GM20431 (cell line): Measurements from ENCODE around the gene HYAL3.
"Not testable (repeated sequence)": the region's sequence is repeated elsewhere in the genome, so short reads cannot be mapped to it uniquely, and the experiment has no call there.

Experiments used
- in situ Hi-C: fragments of 300-500 bp; cut with MseI, MboI; formaldehyde crosslinking; loops from one replicate; pipeline ENCODE4 v1.15.0; 2020; ENCODE audit warnings: low sequenced_read_pairs; ENCODE audit not compliant: unreplicated experiment

HYAL3 gene

GRCh38 chr3:50316657-50317242 is 17.5 kb upstream of the HYAL3 start:
- in situ Hi-C loops = no loop called here

- in situ Hi-C loops = no loop called here
Measured at GRCh38 chr3:50314816-50315215, 15.6 kb upstream of the HYAL3 start.

- in situ Hi-C loops = no loop called here
Measured at GRCh38 chr3:50314342-50314741, 15.1 kb upstream of the HYAL3 start.

- in situ Hi-C loops = not testable (repeated sequence)
Measured at GRCh38 chr3:50312041-50312440, 12.8 kb upstream of the HYAL3 start.

GRCh38 chr3:50304601-50305000 is 5.4 kb upstream of the HYAL3 start:
- in situ Hi-C loops = no loop called here

- in situ Hi-C loops = no loop called here
Measured at GRCh38 chr3:50303013-50303815, 4.0 kb upstream of the HYAL3 start, which contains the start of gene HYAL1. HYAL1 (minus strand) TSS chr3:50303574; CDS start chr3:50302956, 618 bp downstream.

GRCh38 chr3:50302095-50303012 is 3.1 kb upstream of the HYAL3 start:
- in situ Hi-C loops = no loop called here

- in situ Hi-C loops = no loop called here
Measured at GRCh38 chr3:50300681-50301254, 1.6 kb upstream of the HYAL3 start.

GRCh38 chr3:50299929-50300680 is 900 bp upstream of the HYAL3 start:
- in situ Hi-C loops = no loop called here

GRCh38 chr3:50299638-50299928 is 378 bp upstream of the HYAL3 start:
- in situ Hi-C loops = no loop called here

GRCh38 chr3:50297896-50298725 is 1.1 kb downstream of the HYAL3 start:
- in situ Hi-C loops = no loop called here

- in situ Hi-C loops = no loop called here
Measured at GRCh38 chr3:50297384-50297775, 1.8 kb downstream of the HYAL3 start.

GRCh38 chr3:50296721-50297383 is 2.4 kb downstream of the HYAL3 start:
- in situ Hi-C loops = no loop called here

- in situ Hi-C loops = no loop called here
Measured at GRCh38 chr3:50295553-50296431, 3.4 kb downstream of the HYAL3 start.

- in situ Hi-C loops = no loop called here
Measured at GRCh38 chr3:50294492-50295403, 4.5 kb downstream of the HYAL3 start.

- in situ Hi-C loops = no loop called here
Measured at GRCh38 chr3:50294089-50294488, 5.1 kb downstream of the HYAL3 start.
